Myometrial cell (primary cell): Measurements from ENCODE around the gene SDHA. TPM values are rescaled to one million over a fixed set of nuclear protein-coding genes. Genes with fewer than 3 reads are reported as not detected.

ENCODE experiments used
- total RNA-seq: library from RNA; depleted of rRNA; stranded (reverse); fragments of >200 nt; gene quantifications from 2 replicates; pipeline ENCODE4 v1.2.3, GENCODE V29; 2015

SDHA gene
- total RNA-seq, result 91.8 and 100 TPM in 2 replicates

DNA sequence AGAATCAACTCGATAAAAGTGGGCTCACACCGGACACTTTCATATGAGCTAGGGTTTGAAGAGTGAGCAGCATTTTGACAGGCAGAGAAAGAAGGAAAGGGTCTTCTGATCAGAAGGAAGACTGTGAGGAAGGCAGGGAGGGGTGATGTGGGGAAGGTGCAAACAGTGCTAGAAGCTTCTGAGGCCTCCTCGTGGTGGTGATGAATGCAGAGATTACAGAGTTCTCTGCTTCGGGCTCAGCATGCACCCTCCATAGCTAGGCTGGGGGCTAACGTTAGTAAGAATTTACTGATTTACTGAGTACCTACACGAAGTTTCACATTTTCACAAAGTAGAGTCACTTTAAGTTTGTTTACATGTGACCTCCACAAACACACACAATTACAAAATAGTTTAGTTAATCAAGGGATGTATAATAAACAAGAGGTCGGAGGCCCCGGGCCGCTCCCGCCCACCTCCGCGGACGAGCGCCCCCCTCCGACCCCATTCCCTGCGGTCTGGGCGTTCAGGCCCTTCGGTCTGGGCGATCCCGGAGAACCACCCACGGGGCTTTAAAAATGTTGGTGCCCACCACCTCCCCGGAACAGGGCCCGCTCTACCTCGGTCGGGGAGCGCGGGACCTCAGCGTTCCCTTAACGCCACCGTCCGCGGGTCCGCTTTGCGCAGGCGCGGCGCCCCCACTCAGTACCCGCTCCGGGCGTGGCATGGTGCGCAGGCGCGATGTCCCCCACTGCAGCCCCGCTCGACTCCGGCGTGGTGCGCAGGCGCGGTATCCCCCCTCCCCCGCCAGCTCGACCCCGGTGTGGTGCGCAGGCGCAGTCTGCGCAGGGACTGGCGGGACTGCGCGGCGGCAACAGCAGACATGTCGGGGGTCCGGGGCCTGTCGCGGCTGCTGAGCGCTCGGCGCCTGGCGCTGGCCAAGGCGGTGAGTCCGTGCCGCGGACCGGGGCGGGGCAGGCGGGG lies at the start of gene SDHA, which contains the start of gene CCDC127:
TSS of gene SDHA (plus strand) at position 827 of the 963 bp plus-strand sequence. CDS start at position 863, 36 bp downstream.
TSS of gene CCDC127 (minus strand) at position 660 of the 963 bp plus-strand sequence. CDS start 1,304 bp downstream, outside the sequence.

DNA sequence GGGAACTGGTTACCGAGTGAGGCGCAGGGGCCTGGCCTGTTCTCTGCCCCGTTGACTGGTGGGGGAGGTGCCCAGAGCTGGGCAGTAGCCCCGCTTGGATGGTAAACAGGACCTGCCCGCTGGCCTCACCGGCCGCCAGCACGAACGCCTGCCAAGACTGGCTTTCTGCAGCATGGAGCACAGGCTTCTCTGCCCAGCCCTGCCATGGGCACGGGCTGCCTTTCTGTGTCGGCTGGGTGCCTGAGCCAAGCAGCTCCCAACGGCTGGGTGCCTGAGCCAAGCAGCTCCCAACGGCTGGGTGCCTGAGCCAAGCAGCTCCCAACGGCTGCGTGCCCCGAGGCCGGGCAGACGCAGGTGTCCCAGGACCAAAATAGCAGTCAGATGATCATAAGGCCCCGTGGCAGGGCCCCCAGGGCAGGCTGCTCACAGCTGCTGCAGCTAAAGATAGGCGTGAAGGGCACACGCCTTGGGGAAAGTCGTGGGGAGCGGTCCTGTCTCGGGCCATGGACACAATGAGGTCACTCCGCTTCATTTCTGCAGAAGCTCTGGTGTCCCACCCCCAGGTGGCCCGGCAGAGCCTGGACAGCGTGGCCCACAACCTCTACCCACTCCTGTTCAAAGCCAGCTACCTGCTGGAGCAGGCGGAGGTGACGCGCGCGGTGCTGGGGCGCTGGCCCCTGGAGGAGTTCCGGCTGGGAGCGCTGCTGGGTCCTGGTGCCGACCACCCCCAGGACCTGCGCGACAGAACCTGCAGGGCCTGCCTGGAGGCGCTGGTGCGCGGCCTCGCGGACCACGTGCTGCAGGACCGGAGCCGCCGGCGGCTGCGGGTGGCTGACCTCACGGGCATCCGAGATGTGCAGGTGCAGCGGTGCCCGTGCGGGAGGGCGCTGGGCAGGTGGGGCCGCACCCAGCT lies 26.8 kb upstream of the SDHA start, which contains the start of gene LRRC14B:
TSS of gene LRRC14B (plus strand) at position 460 of the 913 bp plus-strand sequence. CDS start at position 504, 44 bp downstream.

Other genes starting within 250 kb of the SDHA start
- not detected in 2 replicates for gene PLEKHG4B, start 126.2 kb upstream of the SDHA start, total RNA-seq
- not detected in 2 replicates for gene LRRC14B, start 26.8 kb upstream of the SDHA start, total RNA-seq
- gene CCDC127, start 167 bp upstream of the SDHA start, total RNA-seq, result 2.9 and 4.6 TPM in 2 replicates
- gene PDCD6, start 53.3 kb downstream of the SDHA start, total RNA-seq, result 94.6 and 126 TPM in 2 replicates
- 0.29 and 2.8 TPM in 2 replicates for gene AHRR, start 103.4 kb downstream of the SDHA start, total RNA-seq
- 24.3 and 28.8 TPM in 2 replicates for gene EXOC3, start 224.9 kb downstream of the SDHA start, total RNA-seq